ENCODE data around the gene DEFB123. TPM values are rescaled to one million over a fixed set of nuclear protein-coding genes. Genes with fewer than 3 reads are reported as not detected.

Gene DEFB123
- total RNA-seq, 1 donor = not detected

- Histone ChIP-seq H3K36me3 (ENCODE audit: insufficient read depth, low read length) (no peaks in the 10 kb centered on the region), H2AFZ (ENCODE audit: low read length) (no peak within 1 kb of the TSS), H3K4me3 (ENCODE audit: insufficient read depth, low read length) (no peak within 1 kb of the TSS)
Measured at GRCh38 chr20:31406115-31406514, 34.3 kb upstream of the DEFB123 start, which contains the start of gene DEFB121. TSS of gene DEFB121 (minus strand) at chr20:31406215. CDS start at chr20:31406152, 63 bp downstream.

GRCh38 chr20:31410011-31410410, 30.4 kb upstream of the DEFB123 start:
- Histone ChIP-seq H3K4me2 (ENCODE audit: insufficient read depth, low read length) (no peak overlapping the region), H2AFZ (ENCODE audit: low read length) (no peak overlapping the region), H3K27me3 (ENCODE audit: insufficient read depth, low read length) (no peaks in the 10 kb centered on the region), H3K27ac (ENCODE audit: low read depth, low read length) (no peak overlapping the region), H3K79me2 (ENCODE audit: insufficient read depth, low read length) (no peaks in the 10 kb centered on the region), H4K20me1 (ENCODE audit: insufficient read depth, low read length) (no peaks in the 10 kb centered on the region), H3K36me3 (ENCODE audit: insufficient read depth, low read length) (no peaks in the 10 kb centered on the region), H3K9me3 (ENCODE audit: low read depth, low read length) (no peaks in the 10 kb centered on the region), H3K4me1 (ENCODE audit: insufficient read depth, low read length) (no peaks in the 10 kb centered on the region), H3K4me3 (ENCODE audit: insufficient read depth, low read length) (no peak overlapping the region)
- DNase-seq (ENCODE audit: insufficient read length, low spot score, missing footprints) = no peak
- TF ChIP-seq CTCF (IDR thresholded peaks at IDR 0.05; ENCODE audit: extremely low read depth, low read depth, low read length) = no peak

More at GRCh38 chr20:31406115-31406514, 34.3 kb upstream of the DEFB123 start, which contains the start of gene DEFB121:
- Histone ChIP-seq H3K4me1 (ENCODE audit: insufficient read depth, low read length) (no peaks in the 10 kb centered on the region), H3K9me3 (ENCODE audit: low read depth, low read length) (no peaks in the 10 kb centered on the region), H3K4me2 (ENCODE audit: insufficient read depth, low read length) (no peak within 1 kb of the TSS), H3K27me3 (ENCODE audit: insufficient read depth, low read length) (no peaks in the 10 kb centered on the region), H3K27ac (ENCODE audit: low read depth, low read length) (no peak within 1 kb of the TSS), H4K20me1 (ENCODE audit: insufficient read depth, low read length) (no peaks in the 10 kb centered on the region), H3K79me2 (ENCODE audit: insufficient read depth, low read length) (no peaks in the 10 kb centered on the region)
- no peak for TF ChIP-seq CTCF (IDR thresholded peaks at IDR 0.05; ENCODE audit: extremely low read depth, low read depth, low read length)
- no peak for DNase-seq (ENCODE audit: insufficient read length, low spot score, missing footprints)

GRCh38 chr20:31414381-31414780, 26.1 kb upstream of the DEFB123 start:
- Histone ChIP-seq H3K4me3 (ENCODE audit: insufficient read depth, low read length) (no peak overlapping the region), H3K27me3 (ENCODE audit: insufficient read depth, low read length) (no peaks in the 10 kb centered on the region), H4K20me1 (ENCODE audit: insufficient read depth, low read length) (no peaks in the 10 kb centered on the region), H3K4me1 (ENCODE audit: insufficient read depth, low read length) (no peaks in the 10 kb centered on the region), H3K36me3 (ENCODE audit: insufficient read depth, low read length) (no peaks in the 10 kb centered on the region), H3K79me2 (ENCODE audit: insufficient read depth, low read length) (no peaks in the 10 kb centered on the region), H3K9me3 (ENCODE audit: low read depth, low read length) (no peaks in the 10 kb centered on the region), H3K27ac (ENCODE audit: low read depth, low read length) (no peak overlapping the region), H2AFZ (ENCODE audit: low read length) (no peak overlapping the region), H3K4me2 (ENCODE audit: insufficient read depth, low read length) (no peak overlapping the region)
- no peak for TF ChIP-seq CTCF (IDR thresholded peaks at IDR 0.05; ENCODE audit: extremely low read depth, low read depth, low read length)
- no peak for DNase-seq (ENCODE audit: insufficient read length, low spot score, missing footprints)

GRCh38 chr20:31415653-31416052, 24.8 kb upstream of the DEFB123 start:
- no peak for TF ChIP-seq CTCF (IDR thresholded peaks at IDR 0.05; ENCODE audit: extremely low read depth, low read depth, low read length)
- H3K27ac ChIP-seq (ENCODE audit: low read depth, low read length) = no peak overlapping the region
- no peak overlapping the region for H3K4me2 ChIP-seq (ENCODE audit: insufficient read depth, low read length)
- H4K20me1 ChIP-seq (ENCODE audit: insufficient read depth, low read length) = no peaks in the 10 kb centered on the region
- no peaks in the 10 kb centered on the region for H3K4me1 ChIP-seq (ENCODE audit: insufficient read depth, low read length)
- no peaks in the 10 kb centered on the region for H3K9me3 ChIP-seq (ENCODE audit: low read depth, low read length)
- H3K4me3 ChIP-seq (ENCODE audit: insufficient read depth, low read length) = no peak overlapping the region
- H2AFZ ChIP-seq (ENCODE audit: low read length) = no peak overlapping the region
- H3K79me2 ChIP-seq (ENCODE audit: insufficient read depth, low read length) = no peaks in the 10 kb centered on the region
- no peaks in the 10 kb centered on the region for H3K27me3 ChIP-seq (ENCODE audit: insufficient read depth, low read length)
- DNase-seq (ENCODE audit: insufficient read length, low spot score, missing footprints) = no peak
- no peaks in the 10 kb centered on the region for H3K36me3 ChIP-seq (ENCODE audit: insufficient read depth, low read length)

Measured in osteoblast (primary cell).